ENCODE data around the gene PRM2. TPM values are rescaled to one million over a fixed set of nuclear protein-coding genes. Genes with fewer than 3 reads are reported as not detected.

Gene PRM2
- total RNA-seq, 1 donor from 2014 or later: not detected

DNA sequence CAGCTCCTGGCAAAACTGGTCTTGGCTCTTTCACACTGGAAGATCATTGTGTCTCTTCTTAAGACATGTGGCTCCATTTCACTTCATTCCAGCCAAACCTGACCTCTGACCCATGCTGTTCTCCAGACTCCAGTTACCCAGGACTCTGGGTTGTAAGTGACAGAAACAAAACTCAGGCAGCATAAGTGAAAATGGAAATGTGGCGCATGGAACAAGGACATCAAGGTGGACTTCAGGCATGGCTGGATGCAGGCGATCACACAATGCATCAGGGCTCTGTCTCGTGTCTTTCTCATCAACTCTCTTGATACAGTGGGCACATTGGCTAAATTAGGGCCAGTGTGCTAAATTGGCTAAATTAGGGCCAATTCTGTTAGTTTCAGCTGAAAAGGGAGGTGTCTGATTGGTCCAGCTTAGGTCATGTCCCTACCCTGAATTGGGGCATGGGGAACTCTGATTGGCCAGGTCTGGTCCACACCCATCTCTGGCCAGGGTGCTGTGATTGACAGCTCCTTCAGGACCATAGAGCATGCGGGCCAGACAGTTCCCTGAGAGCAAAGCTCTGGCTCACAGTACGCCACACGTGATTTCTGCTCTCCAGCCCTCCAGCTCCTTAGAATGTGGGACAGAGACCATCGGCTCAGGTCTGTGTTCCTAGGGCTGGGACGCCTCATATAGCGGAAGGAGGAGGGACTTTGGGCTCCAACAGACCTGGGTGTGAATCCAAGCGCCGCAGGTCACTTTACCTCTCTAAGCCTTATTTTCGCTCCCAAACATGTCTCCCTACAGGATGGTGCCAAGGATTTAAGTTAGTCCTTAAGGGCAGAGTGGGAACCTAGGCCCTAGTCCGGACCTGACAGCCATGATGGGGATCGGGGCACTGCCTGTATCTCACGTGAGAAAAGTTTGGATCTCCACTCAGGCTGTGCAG lies 37.7 kb downstream of the PRM2 start:
- no peaks in the 10 kb centered on the region for H3K9me3 Mint-ChIP-seq
- no peak overlapping the region for H3K4me3 Mint-ChIP-seq
- no peaks in the 10 kb centered on the region for H3K36me3 Mint-ChIP-seq
- TF ChIP-seq, protein P1, sequence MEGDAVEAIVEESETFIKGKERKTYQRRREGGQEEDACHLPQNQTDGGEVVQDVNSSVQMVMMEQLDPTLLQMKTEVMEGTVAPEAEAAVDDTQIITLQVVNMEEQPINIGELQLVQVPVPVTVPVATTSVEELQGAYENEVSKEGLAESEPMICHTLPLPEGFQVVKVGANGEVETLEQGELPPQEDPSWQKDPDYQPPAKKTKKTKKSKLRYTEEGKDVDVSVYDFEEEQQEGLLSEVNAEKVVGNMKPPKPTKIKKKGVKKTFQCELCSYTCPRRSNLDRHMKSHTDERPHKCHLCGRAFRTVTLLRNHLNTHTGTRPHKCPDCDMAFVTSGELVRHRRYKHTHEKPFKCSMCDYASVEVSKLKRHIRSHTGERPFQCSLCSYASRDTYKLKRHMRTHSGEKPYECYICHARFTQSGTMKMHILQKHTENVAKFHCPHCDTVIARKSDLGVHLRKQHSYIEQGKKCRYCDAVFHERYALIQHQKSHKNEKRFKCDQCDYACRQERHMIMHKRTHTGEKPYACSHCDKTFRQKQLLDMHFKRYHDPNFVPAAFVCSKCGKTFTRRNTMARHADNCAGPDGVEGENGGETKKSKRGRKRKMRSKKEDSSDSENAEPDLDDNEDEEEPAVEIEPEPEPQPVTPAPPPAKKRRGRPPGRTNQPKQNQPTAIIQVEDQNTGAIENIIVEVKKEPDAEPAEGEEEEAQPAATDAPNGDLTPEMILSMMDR (IDR thresholded peaks at IDR 0.05; ENCODE audit: unreplicated experiment): no peak
- no peaks in the 10 kb centered on the region for H3K4me1 Mint-ChIP-seq
- H3K27ac Mint-ChIP-seq: no peak overlapping the region
- H3K27me3 Mint-ChIP-seq (ENCODE audit: low read depth): no peaks in the 10 kb centered on the region
- no peak for DNase-seq (ENCODE audit: low spot score in 2 of 2, unreplicated experiment in 2 of 2)

DNA sequence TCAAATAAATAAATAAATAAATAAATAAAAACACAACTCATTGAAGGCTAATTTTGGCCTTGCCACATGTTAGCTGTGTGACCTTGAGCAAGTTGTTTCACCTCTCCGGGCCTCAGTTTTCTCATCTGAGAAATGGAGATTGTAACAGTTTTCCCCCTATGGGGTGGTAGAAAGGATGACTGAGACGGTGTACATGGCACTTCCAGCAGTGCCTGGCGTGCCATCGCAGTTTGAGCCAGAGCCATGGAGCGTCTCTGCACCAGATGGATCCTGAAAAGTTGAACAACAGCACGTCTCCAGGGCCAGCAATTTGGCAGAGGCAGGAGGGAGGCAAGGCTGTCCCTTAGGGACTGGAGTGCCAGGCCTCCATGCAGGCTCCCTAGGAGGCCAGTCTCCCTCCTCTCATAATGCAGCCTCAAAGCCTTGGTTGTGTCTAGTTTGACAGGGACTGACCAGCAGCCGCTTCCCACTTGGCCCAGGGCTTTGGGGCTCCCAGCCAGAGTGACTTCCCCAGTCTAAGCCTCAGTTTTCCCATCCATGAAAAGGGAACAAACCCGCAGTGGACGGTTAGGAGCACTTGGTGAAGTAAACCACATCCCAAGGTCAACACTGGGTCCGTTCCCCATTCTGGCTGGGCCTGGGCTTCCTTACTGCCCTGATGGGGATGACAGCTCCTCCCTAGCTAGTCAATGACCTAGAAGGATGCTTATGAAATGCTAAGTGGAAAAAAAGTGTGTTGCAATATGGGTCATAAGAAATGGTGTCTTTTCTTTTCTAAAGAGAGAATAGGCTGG lies 39.6 kb downstream of the PRM2 start:
- H3K9me3 Mint-ChIP-seq: no peaks in the 10 kb centered on the region
- H3K27ac Mint-ChIP-seq: no peak overlapping the region
- H3K4me3 Mint-ChIP-seq: no peak overlapping the region
- TF ChIP-seq, protein P1 (IDR thresholded peaks at IDR 0.05; ENCODE audit: unreplicated experiment): no peak
- H3K4me1 Mint-ChIP-seq: no peaks in the 10 kb centered on the region
- no peaks in the 10 kb centered on the region for H3K36me3 Mint-ChIP-seq
- no peaks in the 10 kb centered on the region for H3K27me3 Mint-ChIP-seq (ENCODE audit: low read depth)
- no peak for DNase-seq (ENCODE audit: low spot score in 2 of 2, unreplicated experiment in 2 of 2)

DNA sequence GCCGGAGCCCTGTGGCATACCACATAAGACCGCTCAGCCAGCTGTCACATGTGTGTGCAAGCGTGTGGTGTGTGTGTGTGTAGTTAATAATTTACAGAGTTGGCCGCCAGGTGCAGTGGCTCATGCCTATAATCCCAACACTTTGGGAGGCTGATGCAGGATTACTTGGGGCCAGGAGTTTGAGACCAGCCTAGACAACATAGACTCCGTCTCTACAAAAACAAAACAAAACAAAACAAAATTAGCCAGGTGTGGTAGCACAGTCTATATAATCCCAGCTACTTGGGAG lies 40.6 kb downstream of the PRM2 start:
- no peak for DNase-seq (ENCODE audit: low spot score in 2 of 2, unreplicated experiment in 2 of 2)
- Mint-ChIP-seq H3K27ac (no peak overlapping the region), H3K4me1 (no peaks in the 10 kb centered on the region), H3K4me3 (no peak overlapping the region), H3K36me3 (no peaks in the 10 kb centered on the region), H3K27me3 (ENCODE audit: low read depth) (no peaks in the 10 kb centered on the region), H3K9me3 (no peaks in the 10 kb centered on the region)
- TF ChIP-seq, protein P1 (IDR thresholded peaks at IDR 0.05; ENCODE audit: unreplicated experiment): no peak

GRCh38 chr16:11234884-11235702 lies 41.2 kb downstream of the PRM2 start:
- TF ChIP-seq, protein P1 (IDR thresholded peaks at IDR 0.05; ENCODE audit: unreplicated experiment): no peak
- H3K9me3 Mint-ChIP-seq: no peaks in the 10 kb centered on the region
- no peak overlapping the region for H3K27ac Mint-ChIP-seq
- H3K4me3 Mint-ChIP-seq: no peak overlapping the region
- no peak for DNase-seq (ENCODE audit: low spot score in 2 of 2, unreplicated experiment in 2 of 2)
- H3K4me1 Mint-ChIP-seq: no peaks in the 10 kb centered on the region
- no peaks in the 10 kb centered on the region for H3K36me3 Mint-ChIP-seq
- H3K27me3 Mint-ChIP-seq (ENCODE audit: low read depth): no peaks in the 10 kb centered on the region

DNA sequence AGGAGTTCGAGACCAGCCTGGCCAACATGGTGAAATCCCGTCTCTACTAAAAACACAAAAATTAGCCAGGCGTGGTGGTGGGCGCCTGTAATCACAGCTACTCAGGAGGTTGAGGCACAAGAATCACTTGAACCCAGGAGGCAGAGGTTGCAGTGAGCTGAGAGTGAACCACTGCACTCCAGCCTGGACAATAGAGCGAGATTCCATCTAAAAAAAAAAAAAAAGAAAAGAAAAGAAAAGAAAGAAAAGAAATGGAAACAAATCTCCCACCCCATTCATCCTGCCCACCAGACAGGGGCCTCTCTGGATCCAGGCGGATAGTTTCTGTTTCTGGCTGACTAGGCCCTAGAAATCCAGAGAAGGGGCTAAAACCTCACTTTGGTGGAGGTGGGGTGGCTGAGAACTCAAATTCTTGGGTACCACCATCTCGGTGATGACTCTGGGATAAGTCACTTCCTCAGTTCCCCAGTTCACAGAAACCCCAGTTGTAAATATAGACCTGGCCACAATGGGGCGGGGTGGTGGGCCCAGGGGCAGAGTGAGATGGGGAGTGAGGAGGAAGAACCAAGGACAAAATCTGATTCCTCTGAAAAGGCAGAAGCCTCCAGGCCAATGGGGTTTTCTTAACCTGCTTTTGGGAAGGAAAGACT lies 42.4 kb downstream of the PRM2 start:
- H3K36me3 Mint-ChIP-seq: no peaks in the 10 kb centered on the region
- no peak for DNase-seq (ENCODE audit: low spot score in 2 of 2, unreplicated experiment in 2 of 2)
- H3K4me3 Mint-ChIP-seq: no peak overlapping the region
- no peak overlapping the region for H3K27ac Mint-ChIP-seq
- TF ChIP-seq, protein P1 (IDR thresholded peaks at IDR 0.05; ENCODE audit: unreplicated experiment): no peak
- no peaks in the 10 kb centered on the region for H3K27me3 Mint-ChIP-seq (ENCODE audit: low read depth)
- no peaks in the 10 kb centered on the region for H3K9me3 Mint-ChIP-seq
- H3K4me1 Mint-ChIP-seq: no peaks in the 10 kb centered on the region

Measured in mesothelial cell of epicardium (in vitro differentiated cells).